Hematopoietic multipotent progenitor cell (in vitro differentiated cells): ENCODE data around the gene SLC24A3. TPM values are rescaled to one million over a fixed set of nuclear protein-coding genes. Genes with fewer than 3 reads are reported as not detected.

Source experiments
- DNase-seq, 3 donors: peaks; one replicate each; pipeline ENCODE4 v3.0.0-alpha.2; 2011 to 2015; ENCODE audit warnings: low read depth in 2 of 3, low spot score in 2 of 3
- total RNA-seq: library from RNA; depleted of rRNA; stranded (reverse); fragments of >200 nt; gene quantifications from one replicate; pipeline ENCODE4 v1.2.3, GENCODE V29; 2012

The SLC24A3 gene
- total RNA-seq, 1 donor: 1.9 TPM

DNA sequence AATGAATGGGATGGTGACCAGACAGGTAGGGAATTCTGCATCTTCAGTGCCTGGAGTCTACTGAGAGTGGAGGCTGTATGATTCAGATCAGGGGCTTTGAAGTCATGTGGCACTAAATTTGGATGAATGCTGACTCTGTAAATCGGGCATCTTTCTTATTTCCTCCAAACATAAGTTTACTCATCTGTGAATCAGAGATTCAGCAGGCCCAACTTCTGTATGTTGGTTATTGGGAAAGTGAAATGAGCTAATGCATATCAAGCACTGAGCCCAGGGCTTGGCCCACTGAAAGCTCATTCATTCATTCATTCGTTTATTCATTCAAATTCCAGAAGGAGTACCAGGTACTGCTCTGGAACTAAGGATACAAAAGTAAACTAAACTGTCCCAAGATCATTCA is 353.3 kb downstream of the SLC24A3 start:
- no peak for DNase-seq

DNA sequence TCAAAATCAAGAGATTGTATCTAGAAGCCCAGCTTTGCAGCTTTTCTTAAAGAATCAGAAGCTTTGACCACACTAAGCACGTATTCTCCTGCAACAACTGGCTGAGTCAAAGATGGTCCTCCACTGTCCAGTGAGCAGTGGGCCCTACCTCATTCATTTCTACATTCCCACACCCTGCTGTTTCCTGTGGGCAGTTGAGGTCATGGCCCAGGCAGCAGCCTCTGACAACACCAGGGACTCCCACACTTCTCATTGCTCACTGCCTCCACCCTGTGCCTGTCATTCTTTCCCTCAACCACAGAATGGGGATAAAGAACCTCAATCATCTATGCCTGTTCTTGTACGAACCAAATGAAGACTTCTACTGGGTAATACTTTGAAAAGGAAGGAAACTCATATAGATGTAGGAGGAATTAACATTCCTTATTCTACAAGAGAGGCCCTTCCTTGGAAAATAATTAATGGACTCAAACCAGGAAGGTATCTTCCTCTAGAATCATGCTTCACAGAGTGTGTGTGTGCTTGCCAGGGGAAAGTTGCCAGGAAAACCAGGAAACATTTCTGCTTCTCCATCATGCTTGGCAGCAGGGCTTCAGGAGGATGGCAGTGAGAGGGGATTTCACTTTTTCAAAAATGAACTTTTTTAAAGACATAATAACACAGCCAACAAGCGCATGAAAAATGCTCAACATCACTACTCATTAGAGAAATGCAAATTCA is 353.9 kb downstream of the SLC24A3 start:
- no peak for DNase-seq

DNA sequence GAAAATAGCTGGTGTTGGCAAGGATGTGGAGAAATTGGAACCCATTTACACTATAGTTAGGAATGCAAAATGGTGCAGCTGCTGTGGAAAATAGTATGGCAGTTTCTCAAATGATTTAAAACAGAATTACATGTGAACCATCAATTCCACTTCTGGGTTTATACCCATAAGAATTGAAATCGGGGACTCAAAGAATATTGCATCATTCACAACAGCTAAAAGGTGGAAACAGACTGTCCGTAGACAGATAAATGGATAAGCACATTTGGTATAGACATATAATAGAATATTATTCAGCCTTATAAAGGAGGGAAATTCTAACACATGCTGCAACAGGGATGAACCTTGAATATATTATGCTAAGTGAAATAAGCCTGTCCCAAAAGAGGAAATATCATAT is 355.7 kb downstream of the SLC24A3 start:
- DNase-seq: no peak

DNA sequence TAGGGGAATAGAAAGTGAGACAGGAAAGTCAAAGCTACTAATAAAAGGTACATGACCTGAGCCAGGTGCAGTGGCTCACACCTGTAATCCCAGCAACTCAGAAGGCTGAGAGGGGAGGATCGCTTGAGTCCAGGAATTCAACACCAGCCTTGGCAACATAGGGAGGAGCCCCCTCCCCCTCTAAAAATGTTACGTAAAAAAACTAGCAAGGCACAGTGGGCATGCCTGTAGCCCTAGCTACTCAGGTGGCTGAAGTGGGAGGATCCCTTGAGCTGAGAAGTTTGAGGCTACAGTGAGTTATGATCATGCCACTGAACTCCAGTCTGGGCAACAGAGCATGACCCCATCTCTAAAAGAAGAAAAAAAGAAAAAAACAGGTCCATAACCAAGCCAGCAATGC is 359.6 kb downstream of the SLC24A3 start:
- DNase-seq: no peak

DNA sequence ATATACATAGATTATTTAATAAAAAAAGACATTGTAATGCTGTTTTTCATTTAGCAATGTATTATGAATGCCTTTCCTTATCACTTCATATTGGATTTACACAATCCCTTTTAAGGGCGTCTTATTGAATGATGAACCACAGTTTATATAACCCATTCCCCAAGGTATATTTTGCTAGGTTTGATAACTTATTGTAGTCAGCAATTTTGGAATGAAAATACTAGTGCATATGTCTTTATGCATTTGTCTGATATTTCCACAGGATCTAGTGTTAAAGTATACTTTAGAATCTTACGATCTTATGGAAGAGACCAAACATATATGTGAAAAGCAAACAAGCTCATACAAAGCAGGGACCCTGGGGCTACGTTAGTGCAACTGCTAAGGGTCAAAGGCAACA is 365.2 kb downstream of the SLC24A3 start:
- DNase-seq: no peak

DNA sequence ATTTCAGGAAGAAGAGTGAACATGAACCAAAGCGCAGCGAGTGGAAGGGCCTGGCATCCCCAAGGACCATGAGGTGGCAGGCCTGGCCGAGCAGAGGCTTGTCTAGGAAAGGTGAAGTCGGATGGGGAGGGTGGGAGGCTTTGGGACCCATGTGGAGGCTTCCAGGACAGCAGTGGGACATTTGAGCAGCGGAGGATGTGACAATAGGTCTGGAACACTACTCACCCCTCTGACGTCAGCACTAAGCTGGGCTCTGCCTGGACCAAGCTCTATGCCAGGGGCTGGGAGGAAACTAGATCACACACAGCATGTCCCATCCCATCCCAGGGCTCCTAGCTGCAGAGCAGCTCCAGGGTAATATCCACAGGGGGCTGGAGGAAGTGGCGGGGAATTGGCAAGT is 370.3 kb downstream of the SLC24A3 start:
- no peak for DNase-seq

DNA sequence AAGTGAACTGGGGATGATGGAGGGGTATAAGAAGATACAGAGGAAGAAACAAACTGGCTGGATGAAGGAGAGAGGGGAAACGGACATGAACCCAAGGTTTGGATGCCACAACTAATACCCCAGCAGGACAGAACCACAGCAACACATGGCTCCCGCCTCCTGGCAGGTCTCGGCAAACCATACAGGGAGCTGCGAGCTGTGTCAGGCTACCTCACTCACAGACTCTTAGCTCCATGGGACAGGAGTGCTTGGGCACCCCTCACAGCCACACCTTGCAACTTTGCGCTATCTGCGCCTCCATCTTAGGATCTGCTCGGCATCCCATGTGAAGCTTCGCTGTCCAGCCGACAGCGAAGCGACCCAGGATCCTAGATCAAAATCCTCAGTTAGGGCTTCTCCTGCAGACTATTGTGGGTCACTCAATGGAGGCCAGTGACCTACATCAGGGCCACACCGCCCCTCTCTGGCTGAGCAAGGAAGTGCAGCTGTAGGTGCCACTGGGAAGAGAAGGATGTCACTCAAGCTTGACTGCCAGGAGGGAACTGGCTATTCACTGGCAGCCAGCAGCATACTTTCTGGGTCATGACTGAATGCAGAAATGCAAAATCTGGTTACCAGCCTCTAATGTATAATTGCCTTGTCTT is 371.2 kb downstream of the SLC24A3 start:
- peak in 2 of 3 donors; percentile 66 to 84 for DNase-seq

DNA sequence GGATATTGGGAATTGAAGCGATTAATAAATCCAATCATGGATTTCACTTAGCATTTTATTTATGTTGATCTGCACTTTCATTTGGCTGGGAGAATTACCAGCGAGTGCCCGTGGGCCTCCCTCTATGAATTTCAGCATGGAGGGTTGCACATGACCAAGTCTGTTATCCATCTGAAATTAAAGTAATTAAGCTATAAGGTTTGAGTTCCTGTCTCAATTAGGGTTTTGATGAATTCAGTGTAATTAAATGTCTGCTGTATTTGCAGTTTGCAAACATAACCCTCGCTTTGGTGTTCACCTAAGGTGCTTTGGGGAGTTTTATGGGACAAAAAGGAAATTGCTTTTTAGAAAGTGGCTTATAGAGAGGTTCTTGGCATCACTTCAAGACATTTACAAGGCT is 375.8 kb downstream of the SLC24A3 start:
- no peak for DNase-seq

DNA sequence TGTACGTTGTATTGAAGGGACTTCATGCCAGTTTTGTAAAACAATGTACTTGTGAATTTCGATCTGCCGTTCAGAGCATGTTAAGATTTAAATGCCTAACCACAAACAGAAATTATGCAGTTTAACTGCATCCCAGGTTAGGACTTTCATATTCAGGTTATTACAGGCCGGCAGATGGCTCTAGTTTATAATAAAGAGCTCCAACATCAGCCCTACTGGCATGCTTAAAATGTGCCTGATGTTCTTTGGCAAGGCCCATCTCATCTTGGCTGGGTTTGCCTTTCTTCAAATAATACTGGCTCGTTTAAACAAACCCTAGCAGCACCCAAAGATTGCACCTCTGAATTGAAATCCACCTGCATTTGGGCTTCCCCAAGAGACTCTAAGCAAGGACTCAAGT is 376.3 kb downstream of the SLC24A3 start:
- no peak for DNase-seq

DNA sequence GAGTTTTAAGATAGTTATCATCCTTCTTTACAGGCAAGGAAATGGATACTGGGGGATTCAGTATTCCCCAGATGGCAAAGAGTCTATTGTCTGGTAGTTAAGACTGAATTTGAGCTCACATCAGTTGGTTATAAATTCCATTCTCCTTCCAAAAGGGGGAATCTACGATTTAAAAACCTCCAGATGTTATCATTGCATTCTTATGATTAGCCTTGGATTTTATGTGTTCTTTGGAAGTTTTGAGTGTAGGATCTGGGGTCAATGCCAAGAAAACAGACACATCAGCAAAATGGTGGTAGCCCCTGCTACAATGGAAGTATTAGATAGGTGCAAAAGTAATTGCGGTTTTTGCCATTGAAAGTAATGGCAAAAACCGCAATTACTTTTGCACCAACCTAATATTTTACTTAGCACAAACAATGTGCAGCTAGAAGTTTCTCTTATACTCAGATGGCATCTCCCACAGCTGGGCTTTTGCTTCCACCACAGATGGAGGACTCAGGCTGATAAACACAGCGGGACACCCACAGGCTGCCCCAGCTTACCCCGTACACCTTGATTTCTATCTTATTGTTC is 377.4 kb downstream of the SLC24A3 start:
- DNase-seq: no peak

DNA sequence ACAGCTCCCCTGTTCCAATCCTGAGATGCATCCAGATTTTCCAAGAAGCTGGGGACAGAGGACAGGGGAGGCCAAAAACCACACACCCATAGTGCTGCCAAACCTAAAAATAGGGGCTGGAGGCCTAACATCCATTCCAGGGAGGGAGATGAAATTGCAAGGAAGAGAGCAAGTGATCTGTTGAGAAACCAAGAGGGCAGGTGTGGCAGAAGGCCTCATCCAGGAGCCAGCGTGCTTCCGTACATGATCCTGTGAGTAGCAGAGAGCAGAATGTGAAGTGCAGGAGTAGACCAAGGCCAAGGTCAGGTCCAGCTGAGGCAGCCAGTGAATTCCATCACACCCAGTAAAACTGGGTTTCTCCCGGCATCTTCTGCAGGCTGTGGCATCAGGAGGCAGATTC is 377.9 kb downstream of the SLC24A3 start:
- no peak for DNase-seq

DNA sequence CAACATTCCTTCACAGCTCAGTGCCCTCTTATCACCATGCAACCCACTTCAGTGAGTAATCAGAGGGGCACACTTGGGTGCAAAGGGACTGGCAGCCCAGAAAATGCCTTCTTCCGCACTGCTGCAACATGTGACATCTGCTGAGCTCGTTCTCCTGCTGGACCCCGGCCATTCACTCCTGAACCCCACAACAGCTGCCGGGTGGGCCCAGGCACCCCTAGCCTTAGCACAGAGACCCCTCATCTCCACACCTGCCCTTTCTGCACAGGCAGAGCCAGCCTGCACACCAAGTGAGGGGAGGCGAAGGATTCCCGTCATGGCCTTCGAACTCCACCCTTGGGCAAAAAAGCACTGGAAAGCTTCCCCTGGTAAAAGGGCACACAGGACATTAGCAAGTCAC is 381.3 kb downstream of the SLC24A3 start:
- DNase-seq: no peak

DNA sequence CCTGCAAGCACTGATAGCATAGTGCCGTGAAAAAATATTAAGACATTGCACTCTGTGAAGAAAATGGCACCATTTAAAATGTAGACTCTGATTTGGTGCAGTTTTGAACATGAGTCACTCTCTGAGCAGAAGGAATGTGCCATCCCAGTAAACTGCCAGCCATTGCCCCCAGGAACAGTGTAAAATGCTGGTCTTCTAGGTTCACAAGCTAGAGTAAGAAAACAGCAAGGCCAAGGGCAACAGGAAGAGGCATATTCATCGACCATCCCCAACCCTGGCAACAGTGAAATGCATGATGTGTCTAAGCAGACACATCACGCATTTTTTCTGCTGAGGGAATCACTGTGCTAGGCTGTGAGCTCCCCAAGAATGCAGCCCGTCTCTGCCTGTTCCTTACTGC is 382.5 kb downstream of the SLC24A3 start:
- no peak for DNase-seq

DNA sequence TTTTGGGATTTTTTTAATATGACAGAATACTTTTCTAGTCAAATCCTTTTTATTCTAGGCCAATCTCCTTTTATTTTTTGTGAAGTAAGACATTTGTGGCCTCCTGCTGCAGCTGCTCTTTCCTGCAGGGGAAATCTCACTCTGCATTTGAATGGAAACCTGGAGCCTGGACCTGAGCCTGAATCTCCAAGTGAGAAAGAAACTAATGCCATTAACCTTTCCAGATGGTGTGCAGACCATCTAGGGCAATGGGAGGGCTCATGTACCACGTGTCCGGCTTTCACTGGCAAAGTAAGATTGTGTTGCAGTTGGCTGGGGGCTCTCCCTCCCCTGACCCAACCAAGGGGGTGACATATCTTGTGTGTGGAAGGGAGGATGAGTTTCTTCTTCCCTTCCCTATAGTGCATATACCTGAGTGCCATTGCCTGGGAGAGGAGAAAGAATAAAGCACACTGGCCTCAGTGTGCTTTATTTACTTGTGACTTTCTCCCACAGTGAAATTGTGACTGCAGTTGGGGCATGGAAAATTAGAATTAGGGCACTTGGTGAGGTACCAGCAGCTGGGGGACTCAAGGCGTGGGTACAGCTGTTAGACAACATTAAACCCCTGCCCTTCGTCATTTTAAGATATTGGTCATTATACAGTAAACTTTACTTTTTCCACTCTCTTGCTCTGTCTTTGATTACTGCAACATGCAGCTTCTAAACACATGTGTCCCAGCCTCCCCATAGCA is 385.8 kb downstream of the SLC24A3 start:
- DNase-seq: no peak

DNA sequence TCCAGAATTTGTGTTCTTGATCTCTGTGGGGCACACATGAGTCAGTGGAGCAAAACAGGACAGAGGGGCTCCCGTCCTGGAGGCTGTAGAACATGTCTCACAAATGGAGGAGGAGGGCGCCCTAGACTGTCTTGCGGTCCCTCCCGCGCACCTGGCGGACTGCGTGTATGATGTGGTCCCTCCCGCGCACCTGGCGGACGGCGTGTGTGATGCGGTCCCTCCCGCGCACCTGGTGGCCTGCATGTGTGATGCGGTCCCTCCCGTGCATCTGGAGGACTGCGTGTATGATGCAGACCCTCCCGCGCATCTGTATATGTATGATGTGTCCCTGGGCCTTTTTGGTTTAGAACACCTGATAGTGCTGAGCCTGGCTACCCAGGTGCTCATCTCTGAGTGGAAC is 386.8 kb downstream of the SLC24A3 start:
- no peak for DNase-seq

DNA sequence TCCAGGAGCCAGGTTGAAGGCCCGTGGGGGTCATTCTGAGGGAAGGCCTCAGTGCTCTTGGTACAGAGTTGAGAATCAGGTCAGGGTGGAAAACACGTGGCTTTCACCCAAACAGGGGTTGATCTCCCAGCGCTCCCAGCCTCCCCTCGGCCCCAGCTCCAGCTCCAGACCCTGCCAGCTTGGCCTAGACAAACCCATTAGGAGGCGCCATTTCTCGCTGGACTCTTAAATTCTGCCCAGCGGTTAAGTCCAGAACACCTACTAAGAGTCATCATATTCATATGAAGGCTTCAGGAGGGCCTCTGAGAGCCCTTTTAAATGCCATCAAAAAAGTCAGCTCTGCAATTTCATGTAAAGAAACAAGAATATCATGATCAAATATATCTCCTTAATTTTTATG is 387.6 kb downstream of the SLC24A3 start:
- no peak for DNase-seq

DNA sequence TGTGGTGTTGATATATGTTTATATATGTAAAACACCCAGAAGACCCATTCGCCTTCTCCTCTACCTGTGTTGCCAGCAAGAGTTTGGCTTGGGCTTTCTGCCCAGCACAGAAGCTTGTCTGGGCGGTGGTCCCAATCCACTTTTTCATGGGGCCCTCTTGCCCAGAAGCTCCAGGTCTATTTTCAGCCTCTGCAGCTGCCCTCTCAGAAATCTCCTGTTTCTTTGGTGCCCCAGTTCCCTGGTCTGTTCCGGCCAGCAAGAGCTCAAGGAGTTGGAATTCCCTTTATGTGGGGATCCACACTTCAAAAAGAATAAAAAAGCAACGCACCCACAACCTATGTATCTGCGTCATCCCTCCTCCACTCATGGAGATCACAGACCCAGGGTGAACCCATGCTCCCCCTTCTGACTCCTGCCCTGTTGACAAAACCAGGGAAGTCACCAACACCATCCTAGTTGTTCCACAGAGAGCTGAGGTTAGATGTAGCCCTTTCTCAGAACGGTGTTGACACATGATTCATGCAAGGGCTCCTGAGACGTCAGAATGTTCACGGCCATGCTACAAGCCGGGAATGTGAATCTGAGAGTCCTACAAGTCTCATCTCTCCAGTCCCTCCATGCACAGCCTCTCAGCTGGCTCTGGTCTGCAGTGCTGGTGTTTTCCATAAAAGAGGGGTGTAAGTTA is 388.8 kb downstream of the SLC24A3 start:
- no peak for DNase-seq

DNA sequence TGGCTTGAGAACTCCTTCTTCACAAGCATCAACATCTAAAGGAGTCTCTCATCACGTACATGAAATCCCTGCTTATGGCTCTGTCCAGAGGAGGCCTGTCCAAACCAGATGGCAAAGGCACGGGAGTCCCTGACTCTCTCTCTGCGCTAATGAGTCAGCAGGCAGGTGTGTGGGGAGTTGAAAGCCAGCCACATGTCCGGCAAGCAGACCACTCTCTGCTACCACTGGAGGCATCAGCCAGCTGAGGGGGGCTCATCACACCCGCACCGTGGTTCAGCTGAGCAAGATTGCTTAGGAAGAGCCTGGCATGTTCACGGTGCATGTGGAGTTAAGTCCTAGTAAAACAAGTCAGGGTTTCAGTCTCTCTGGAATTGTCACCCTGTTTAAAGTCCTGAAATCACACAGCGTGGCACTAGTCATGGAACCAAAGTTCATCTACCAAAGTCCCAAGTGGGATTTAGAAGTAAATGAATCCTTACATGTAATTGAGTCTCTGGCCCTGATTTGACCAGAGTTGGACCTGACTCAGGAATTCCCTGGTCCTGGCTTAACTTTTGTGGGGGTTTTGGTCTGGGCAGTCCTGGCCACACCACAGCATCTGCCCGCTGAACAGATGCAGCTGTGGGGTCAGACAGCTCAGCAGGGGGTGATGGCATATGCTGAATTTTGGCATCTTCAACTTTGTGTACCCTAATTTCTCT is 390.4 kb downstream of the SLC24A3 start:
- DNase-seq: no peak

DNA sequence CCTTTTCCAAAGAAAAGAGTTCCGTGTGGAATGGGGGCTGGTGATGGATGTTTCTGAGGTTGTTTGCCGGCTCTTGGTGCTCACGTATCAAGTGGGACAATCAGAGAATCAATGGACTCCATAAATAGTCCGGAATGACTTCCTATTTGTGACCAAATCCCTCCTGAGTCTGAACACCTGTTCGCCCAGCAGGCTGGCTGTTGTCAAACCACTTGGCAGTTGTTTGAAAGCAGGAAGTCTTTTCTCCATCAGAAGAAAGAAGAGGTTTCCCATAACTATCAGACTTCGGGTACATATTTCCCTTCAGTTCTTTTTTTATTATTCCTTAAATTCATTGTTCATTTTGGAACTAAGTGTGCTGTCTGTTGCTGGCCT is 390.9 kb downstream of the SLC24A3 start:
- no peak for DNase-seq

DNA sequence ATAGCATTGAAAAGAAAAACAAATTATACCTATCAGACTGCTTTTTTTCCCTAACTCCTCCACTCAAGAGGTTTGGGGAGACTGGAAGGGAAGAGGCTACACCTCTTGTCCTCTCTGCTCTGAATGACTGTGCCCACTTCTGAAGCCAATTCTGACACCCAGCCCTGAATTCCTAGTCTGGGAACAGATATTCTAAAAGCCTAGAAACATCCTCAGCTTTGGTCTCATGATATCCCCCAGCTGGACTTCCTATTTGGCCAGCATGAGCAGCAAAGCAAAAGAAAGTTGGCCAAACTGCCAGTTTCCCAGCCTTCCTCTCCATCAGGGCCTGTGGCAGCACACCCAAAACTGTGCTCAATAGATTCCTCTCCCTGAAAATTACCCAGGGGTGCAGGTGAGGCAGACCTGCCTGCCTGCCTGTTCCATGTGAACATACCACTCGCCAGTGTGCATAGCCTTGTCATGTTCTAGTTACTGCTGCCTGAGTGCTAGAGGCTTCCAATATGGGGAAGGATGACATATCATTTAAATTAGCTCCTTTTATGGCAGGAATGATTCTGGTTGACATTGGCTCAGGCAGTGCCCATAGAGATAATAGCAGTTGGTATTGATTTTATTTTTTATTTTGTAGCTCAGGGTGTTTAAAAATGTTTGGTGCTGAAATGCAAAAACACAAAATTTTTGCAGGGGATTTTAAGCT is 393.5 kb downstream of the SLC24A3 start:
- DNase-seq: no peak
